ENCODE data around the gene MMEL1.

The MMEL1 gene

GRCh38 chr1:2633936-2634491, 1.2 kb upstream of the MMEL1 start:
- DNase-seq (ENCODE audit: low spot score) = no peak
- TF ChIP-seq CTCF (IDR thresholded peaks at IDR 0.05; ENCODE audit: extremely low read depth, insufficient read depth, missing control alignments) = no peak
- in situ Hi-C loops (cut with MboI; ENCODE audit: low pct_unique_long_range_greater_than_20kb, low sequenced_read_pairs, unreplicated experiment) = no loop called here

GRCh38 chr1:2633366-2633935, 635 bp upstream of the MMEL1 start:
- in situ Hi-C loops (cut with MboI; ENCODE audit: low pct_unique_long_range_greater_than_20kb, low sequenced_read_pairs, unreplicated experiment) = no loop called here
- TF ChIP-seq CTCF (IDR thresholded peaks at IDR 0.05; ENCODE audit: extremely low read depth, insufficient read depth, missing control alignments) = no peak
- peak; percentile 19 for DNase-seq (ENCODE audit: low spot score)

- in situ Hi-C loops (cut with MboI; ENCODE audit: low pct_unique_long_range_greater_than_20kb, low sequenced_read_pairs, unreplicated experiment) = no loop called here
- no peak for TF ChIP-seq CTCF (IDR thresholded peaks at IDR 0.05; ENCODE audit: extremely low read depth, insufficient read depth, missing control alignments)
- DNase-seq (ENCODE audit: low spot score) = no peak
Measured at GRCh38 chr1:2632051-2632430, 775 bp downstream of the MMEL1 start.

- in situ Hi-C loops (cut with MboI; ENCODE audit: low pct_unique_long_range_greater_than_20kb, low sequenced_read_pairs, unreplicated experiment) = no loop called here
- DNase-seq (ENCODE audit: low spot score) = no peak
- no peak for TF ChIP-seq CTCF (IDR thresholded peaks at IDR 0.05; ENCODE audit: extremely low read depth, insufficient read depth, missing control alignments)
Measured at GRCh38 chr1:2631136-2632050, 1.4 kb downstream of the MMEL1 start.

- DNase-seq (ENCODE audit: low spot score) = no peak
- TF ChIP-seq CTCF (IDR thresholded peaks at IDR 0.05; ENCODE audit: extremely low read depth, insufficient read depth, missing control alignments) = no peak
- in situ Hi-C loops (cut with MboI; ENCODE audit: low pct_unique_long_range_greater_than_20kb, low sequenced_read_pairs, unreplicated experiment) = no loop called here
Measured at GRCh38 chr1:2630498-2631135, 2.2 kb downstream of the MMEL1 start.

GRCh38 chr1:2629627-2630497, 3.0 kb downstream of the MMEL1 start:
- TF ChIP-seq CTCF (IDR thresholded peaks at IDR 0.05; ENCODE audit: extremely low read depth, insufficient read depth, missing control alignments) = no peak
- in situ Hi-C loops (cut with MboI; ENCODE audit: low pct_unique_long_range_greater_than_20kb, low sequenced_read_pairs, unreplicated experiment) = no loop called here
- DNase-seq (ENCODE audit: low spot score) = no peak

All from GM13977 (cell line).